Ascending aorta (tissue), 2 donors: ENCODE data around the gene LRRC28. TPM values are rescaled to one million over a fixed set of nuclear protein-coding genes. Genes with fewer than 3 reads are reported as not detected.

Experiments used
- DNase-seq, 2 donors: peaks; one replicate each; pipeline ENCODE4 v3.0.0-alpha.2; 2019; ENCODE audit warnings: low spot score in 2 of 2
- H3K27ac ChIP-seq, 2 donors: fragments of 200-600 bp; sonication (generic); one replicate each; pipeline ENCODE4 v1.5.1; 2016 to 2017; ENCODE audit warnings: mild to moderate bottlenecking in 1 of 2
- H3K27me3 ChIP-seq: fragments of 200-600 bp; sonication (generic); one replicate; pipeline ENCODE4 v1.5.1; 2017
- H3K36me3 ChIP-seq, 2 donors: fragments of 200-600 bp; sonication (generic); one replicate each; pipeline ENCODE4 v1.5.1; 2016
- H3K4me1 ChIP-seq, 2 donors: fragments of 200-600 bp; sonication (generic); one replicate each; pipeline ENCODE4 v1.5.1; 2016 to 2017; ENCODE audit warnings: mild to moderate bottlenecking in 1 of 2
- H3K4me3 ChIP-seq, 2 donors: fragments of 200-600 bp; sonication (generic); one replicate each; pipeline ENCODE4 v1.5.1; 2016 to 2017; ENCODE audit warnings: mild to moderate bottlenecking in 1 of 2
- H3K9me3 ChIP-seq, 2 donors: fragments of 200-600 bp; sonication (generic); one replicate each; pipeline ENCODE4 v1.5.1; 2016
- CTCF ChIP-seq, 3 experiments: fragments of 200-600 bp in 2 of 3; fragments of 450-650 bp in 1 of 3; sonication (generic) in 2 of 3; IDR thresholded peaks; one replicate each; pipeline ENCODE4 v1.5.1; 2016 to 2019; ENCODE audit warnings: antibody characterized with exemption in 3 of 3, mild to moderate bottlenecking in 1 of 3, moderate library complexity in 1 of 3
- intact Hi-C: fragments of 100-400 bp; cut with DNase I; formaldehyde crosslinking; loops from one replicate; pipeline ENCODE4 v1.15.1; 2023
- total RNA-seq: library from RNA; depleted of rRNA; stranded (reverse); fragments of >200 nt; gene quantifications from one replicate; pipeline ENCODE4 v1.1.0, GENCODE V29; 2016

The LRRC28 gene
- total RNA-seq, 1 donor from 2014 or later: 24.2 TPM

GRCh38 chr15:99434506-99435112 is 183.3 kb downstream of the LRRC28 start:
- Histone ChIP-seq H3K27me3 (no peaks in the 10 kb centered on the region), H3K4me3 (no peak overlapping the region), H3K4me1 (peaks cover 4 to 30% of the 10 kb centered on the region in 2 donors), H3K27ac (no peak overlapping the region), H3K36me3 (no peaks in the 10 kb centered on the region), H3K9me3 (no peaks in the 10 kb centered on the region)
- intact Hi-C loops: no loop called here
- DNase-seq: no peak
- TF ChIP-seq CTCF (IDR thresholded peaks at IDR 0.05): no peak

GRCh38 chr15:99435113-99435695 is 183.9 kb downstream of the LRRC28 start:
- Histone ChIP-seq H3K36me3 (no peaks in the 10 kb centered on the region), H3K9me3 (no peaks in the 10 kb centered on the region), H3K27me3 (no peaks in the 10 kb centered on the region), H3K27ac (no peak overlapping the region), H3K4me3 (no peak overlapping the region), H3K4me1 (peaks cover 4 to 30% of the 10 kb centered on the region in 2 donors)
- peak in 1 of 2 donors; percentile 61 for DNase-seq
- intact Hi-C loops: no loop called here
- TF ChIP-seq CTCF (IDR thresholded peaks at IDR 0.05): no peak

GRCh38 chr15:99435877-99436541 is 184.7 kb downstream of the LRRC28 start:
- no peaks in the 10 kb centered on the region for H3K9me3 ChIP-seq
- DNase-seq: peak in 1 of 2 donors; percentile 51
- no peak overlapping the region for H3K27ac ChIP-seq
- H3K27me3 ChIP-seq: no peaks in the 10 kb centered on the region
- H3K36me3 ChIP-seq: no peaks in the 10 kb centered on the region
- peaks cover 4 to 30% of the 10 kb centered on the region in 2 donors for H3K4me1 ChIP-seq
- no peak for TF ChIP-seq CTCF (IDR thresholded peaks at IDR 0.05)
- H3K4me3 ChIP-seq: no peak overlapping the region
- intact Hi-C loops: no loop called here

GRCh38 chr15:99436542-99437314 is 185.4 kb downstream of the LRRC28 start:
- H3K27me3 ChIP-seq: no peaks in the 10 kb centered on the region
- H3K36me3 ChIP-seq: no peaks in the 10 kb centered on the region
- TF ChIP-seq CTCF (IDR thresholded peaks at IDR 0.05): no peak
- H3K4me1 ChIP-seq: peaks cover 8 to 36% of the 10 kb centered on the region in 2 donors
- H3K4me3 ChIP-seq: no peak overlapping the region
- DNase-seq: no peak
- intact Hi-C loops: no loop called here
- peak overlapping the region; percentile 85 to 93 for H3K27ac ChIP-seq
- no peaks in the 10 kb centered on the region for H3K9me3 ChIP-seq

GRCh38 chr15:99437315-99438223 is 186.3 kb downstream of the LRRC28 start:
- no peaks in the 10 kb centered on the region for H3K36me3 ChIP-seq
- no peaks in the 10 kb centered on the region for H3K27me3 ChIP-seq
- peak in 1 of 3 experiments; percentile 4 for TF ChIP-seq CTCF (IDR thresholded peaks at IDR 0.05)
- DNase-seq: peak in 1 of 2 donors; percentile 71
- H3K4me1 ChIP-seq: peaks cover 11 to 40% of the 10 kb centered on the region in 2 donors
- intact Hi-C loops: no loop called here
- no peak overlapping the region for H3K4me3 ChIP-seq
- H3K9me3 ChIP-seq: no peaks in the 10 kb centered on the region
- peak overlapping the region; percentile 85 to 93 for H3K27ac ChIP-seq
